ENCODE results near the gene RBMS3. TPM values are rescaled to one million over a fixed set of nuclear protein-coding genes. Genes with fewer than 3 reads are reported as not detected.

The RBMS3 gene
- total and polyA plus RNA-seq, 2 experiments from 2014 or later: 3.2 to 7.4 TPM

DNA sequence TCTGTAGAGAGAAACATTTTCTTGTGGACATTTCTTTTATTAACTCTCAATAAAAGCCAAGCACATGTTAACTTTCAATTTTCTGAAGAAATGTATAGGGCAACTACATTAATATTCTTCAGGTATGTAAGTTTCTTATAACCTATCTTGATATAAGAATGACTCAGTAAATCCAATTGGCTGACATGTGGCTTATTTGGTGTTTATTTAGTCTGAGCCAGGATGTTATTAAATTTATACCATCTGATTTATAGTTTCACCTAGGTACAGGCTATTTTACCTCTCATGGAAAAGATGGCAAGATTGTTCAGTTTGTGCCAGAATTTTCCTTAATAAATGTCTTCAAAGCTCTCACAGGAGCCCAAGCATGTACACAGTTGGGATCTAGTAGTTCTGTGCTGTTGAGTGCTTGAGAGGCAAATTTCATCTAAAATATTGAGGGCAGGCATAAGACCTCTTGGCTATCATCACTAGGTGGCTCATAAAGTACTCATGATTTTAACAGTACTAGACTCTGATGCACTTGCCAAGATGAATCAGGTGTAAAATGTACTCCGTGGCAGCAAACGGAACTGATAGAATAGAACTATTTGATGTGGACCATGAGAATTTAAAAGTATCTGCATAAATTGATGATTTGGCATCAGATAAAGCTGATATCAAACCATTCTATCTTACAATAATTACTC, 631.9 kb downstream of the RBMS3 start:
- Mint-ChIP-seq H3K4me1 (no peaks in the 10 kb centered on the region), H3K4me3 (no peak overlapping the region), H3K9me3 (no peaks in the 10 kb centered on the region), H3K27me3 (ENCODE audit: insufficient read depth, low read depth, poor library complexity) (no peaks in the 10 kb centered on the region), H3K27ac (no peak overlapping the region), H3K36me3 (ENCODE audit: low read depth) (no peaks in the 10 kb centered on the region)
- Histone ChIP-seq H3K27ac (ENCODE audit: low read depth) (no peak overlapping the region), H4K20me1 (replicated peaks; ENCODE audit: insufficient read depth) (no peaks in the 10 kb centered on the region), H3K4me3 (no peak overlapping the region), H3K4me1 (ENCODE audit: insufficient read depth) (no peaks in the 10 kb centered on the region), H2AFZ (no peak overlapping the region), H3K9me2 (ENCODE audit: insufficient read depth) (no peaks in the 10 kb centered on the region), H3K27me3 (ENCODE audit: insufficient read depth) (no peaks in the 10 kb centered on the region), H3F3A (replicated peaks; ENCODE audit: low read depth) (no peaks in the 10 kb centered on the region), H3K4me2 (no peak overlapping the region), H3K79me2 (replicated peaks; ENCODE audit: insufficient read depth) (no peaks in the 10 kb centered on the region), H3K36me3 (ENCODE audit: insufficient read depth) (no peaks in the 10 kb centered on the region)
- ATAC-seq (no peak), DNase-seq (ENCODE audit: low spot score) (no peak)
- TF ChIP-seq EZH2phosphoT487 (IDR thresholded peaks at IDR 0.05; ENCODE audit: unreplicated experiment) (no peak), ZNF331 (CRISPR knock-in tag; IDR thresholded peaks at IDR 0.05; ENCODE audit: low read depth) (no peak), JUNB (IDR thresholded peaks at IDR 0.05; ENCODE audit: unreplicated experiment) (no peak)

DNA sequence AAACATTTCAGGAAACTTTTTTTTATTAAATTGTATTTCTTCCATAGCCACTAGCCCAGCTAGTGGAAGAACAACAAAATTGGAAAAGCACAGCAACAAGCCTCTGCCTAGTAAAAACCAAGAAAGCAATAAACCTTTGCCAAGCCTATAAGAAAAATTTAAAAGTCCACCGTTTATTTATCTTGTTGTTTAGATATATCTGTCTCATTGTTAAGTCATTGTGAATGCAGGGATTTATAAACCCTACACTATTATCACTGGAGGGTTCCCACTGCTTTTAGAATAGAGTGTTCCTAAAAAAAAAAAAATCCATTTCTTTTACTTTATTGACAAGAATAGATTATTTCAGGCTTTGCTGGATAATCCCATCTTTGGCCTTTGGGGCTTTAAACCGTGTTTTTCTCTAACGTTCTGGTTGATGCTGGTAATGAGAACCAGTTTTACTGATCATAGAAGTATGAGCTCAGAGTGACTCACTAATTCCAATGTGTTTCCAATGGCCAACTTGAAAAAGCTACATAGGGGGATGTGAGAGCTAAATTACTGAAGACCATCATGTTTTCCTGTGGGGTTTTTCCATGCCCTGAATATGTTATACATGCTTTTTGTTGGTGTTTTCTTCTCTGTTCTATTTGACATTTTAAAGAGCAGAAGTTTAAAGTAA, 634.1 kb downstream of the RBMS3 start:
- Mint-ChIP-seq H3K4me1 (peaks cover 3% of the 10 kb centered on the region; the same call in 2 of the 3 replicates), H3K27ac (no peak overlapping the region), H3K9me3 (no peaks in the 10 kb centered on the region), H3K36me3 (ENCODE audit: low read depth) (no peaks in the 10 kb centered on the region), H3K4me3 (no peak overlapping the region), H3K27me3 (ENCODE audit: insufficient read depth, low read depth, poor library complexity) (no peaks in the 10 kb centered on the region)
- H3K79me2 ChIP-seq (replicated peaks; ENCODE audit: insufficient read depth): no peaks in the 10 kb centered on the region
- H2AFZ ChIP-seq: no peak overlapping the region
- no peaks in the 10 kb centered on the region for H3K27me3 ChIP-seq (ENCODE audit: insufficient read depth)
- H3K36me3 ChIP-seq (ENCODE audit: insufficient read depth): no peaks in the 10 kb centered on the region
- no peak overlapping the region for H3K4me3 ChIP-seq
- H3K27ac ChIP-seq (ENCODE audit: low read depth): no peak overlapping the region
- H3K9me2 ChIP-seq (ENCODE audit: insufficient read depth): no peaks in the 10 kb centered on the region
- H3K4me2 ChIP-seq: no peak overlapping the region
- no peaks in the 10 kb centered on the region for H4K20me1 ChIP-seq (replicated peaks; ENCODE audit: insufficient read depth)
- ATAC-seq (no peak), DNase-seq (ENCODE audit: low spot score) (no peak)
- no peaks in the 10 kb centered on the region for H3F3A ChIP-seq (replicated peaks; ENCODE audit: low read depth)
- no peaks in the 10 kb centered on the region for H3K4me1 ChIP-seq (ENCODE audit: insufficient read depth)
- TF ChIP-seq, protein P1, sequence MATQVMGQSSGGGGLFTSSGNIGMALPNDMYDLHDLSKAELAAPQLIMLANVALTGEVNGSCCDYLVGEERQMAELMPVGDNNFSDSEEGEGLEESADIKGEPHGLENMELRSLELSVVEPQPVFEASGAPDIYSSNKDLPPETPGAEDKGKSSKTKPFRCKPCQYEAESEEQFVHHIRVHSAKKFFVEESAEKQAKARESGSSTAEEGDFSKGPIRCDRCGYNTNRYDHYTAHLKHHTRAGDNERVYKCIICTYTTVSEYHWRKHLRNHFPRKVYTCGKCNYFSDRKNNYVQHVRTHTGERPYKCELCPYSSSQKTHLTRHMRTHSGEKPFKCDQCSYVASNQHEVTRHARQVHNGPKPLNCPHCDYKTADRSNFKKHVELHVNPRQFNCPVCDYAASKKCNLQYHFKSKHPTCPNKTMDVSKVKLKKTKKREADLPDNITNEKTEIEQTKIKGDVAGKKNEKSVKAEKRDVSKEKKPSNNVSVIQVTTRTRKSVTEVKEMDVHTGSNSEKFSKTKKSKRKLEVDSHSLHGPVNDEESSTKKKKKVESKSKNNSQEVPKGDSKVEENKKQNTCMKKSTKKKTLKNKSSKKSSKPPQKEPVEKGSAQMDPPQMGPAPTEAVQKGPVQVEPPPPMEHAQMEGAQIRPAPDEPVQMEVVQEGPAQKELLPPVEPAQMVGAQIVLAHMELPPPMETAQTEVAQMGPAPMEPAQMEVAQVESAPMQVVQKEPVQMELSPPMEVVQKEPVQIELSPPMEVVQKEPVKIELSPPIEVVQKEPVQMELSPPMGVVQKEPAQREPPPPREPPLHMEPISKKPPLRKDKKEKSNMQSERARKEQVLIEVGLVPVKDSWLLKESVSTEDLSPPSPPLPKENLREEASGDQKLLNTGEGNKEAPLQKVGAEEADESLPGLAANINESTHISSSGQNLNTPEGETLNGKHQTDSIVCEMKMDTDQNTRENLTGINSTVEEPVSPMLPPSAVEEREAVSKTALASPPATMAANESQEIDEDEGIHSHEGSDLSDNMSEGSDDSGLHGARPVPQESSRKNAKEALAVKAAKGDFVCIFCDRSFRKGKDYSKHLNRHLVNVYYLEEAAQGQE (IDR thresholded peaks at IDR 0.05; ENCODE audit: unreplicated experiment): no peak
- TF ChIP-seq STAT1 (IDR thresholded peaks at IDR 0.05; ENCODE audit: unreplicated experiment) (no peak), EZH2phosphoT487 (IDR thresholded peaks at IDR 0.05; ENCODE audit: unreplicated experiment) (no peak), ZNF114 (CRISPR knock-in tag; IDR thresholded peaks at IDR 0.05) (no peak), POLR2AphosphoS5 (IDR thresholded peaks at IDR 0.05; ENCODE audit: low read depth) (no peak), JUNB (IDR thresholded peaks at IDR 0.05; ENCODE audit: unreplicated experiment) (no peak), EZH2 (IDR thresholded peaks at IDR 0.05; ENCODE audit: low read depth, unreplicated experiment) (no peak)
- TF ChIP-seq, protein P2, sequence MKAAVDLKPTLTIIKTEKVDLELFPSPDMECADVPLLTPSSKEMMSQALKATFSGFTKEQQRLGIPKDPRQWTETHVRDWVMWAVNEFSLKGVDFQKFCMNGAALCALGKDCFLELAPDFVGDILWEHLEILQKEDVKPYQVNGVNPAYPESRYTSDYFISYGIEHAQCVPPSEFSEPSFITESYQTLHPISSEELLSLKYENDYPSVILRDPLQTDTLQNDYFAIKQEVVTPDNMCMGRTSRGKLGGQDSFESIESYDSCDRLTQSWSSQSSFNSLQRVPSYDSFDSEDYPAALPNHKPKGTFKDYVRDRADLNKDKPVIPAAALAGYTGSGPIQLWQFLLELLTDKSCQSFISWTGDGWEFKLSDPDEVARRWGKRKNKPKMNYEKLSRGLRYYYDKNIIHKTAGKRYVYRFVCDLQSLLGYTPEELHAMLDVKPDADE (IDR thresholded peaks at IDR 0.05): no peak
- TF ChIP-seq, protein P3, sequence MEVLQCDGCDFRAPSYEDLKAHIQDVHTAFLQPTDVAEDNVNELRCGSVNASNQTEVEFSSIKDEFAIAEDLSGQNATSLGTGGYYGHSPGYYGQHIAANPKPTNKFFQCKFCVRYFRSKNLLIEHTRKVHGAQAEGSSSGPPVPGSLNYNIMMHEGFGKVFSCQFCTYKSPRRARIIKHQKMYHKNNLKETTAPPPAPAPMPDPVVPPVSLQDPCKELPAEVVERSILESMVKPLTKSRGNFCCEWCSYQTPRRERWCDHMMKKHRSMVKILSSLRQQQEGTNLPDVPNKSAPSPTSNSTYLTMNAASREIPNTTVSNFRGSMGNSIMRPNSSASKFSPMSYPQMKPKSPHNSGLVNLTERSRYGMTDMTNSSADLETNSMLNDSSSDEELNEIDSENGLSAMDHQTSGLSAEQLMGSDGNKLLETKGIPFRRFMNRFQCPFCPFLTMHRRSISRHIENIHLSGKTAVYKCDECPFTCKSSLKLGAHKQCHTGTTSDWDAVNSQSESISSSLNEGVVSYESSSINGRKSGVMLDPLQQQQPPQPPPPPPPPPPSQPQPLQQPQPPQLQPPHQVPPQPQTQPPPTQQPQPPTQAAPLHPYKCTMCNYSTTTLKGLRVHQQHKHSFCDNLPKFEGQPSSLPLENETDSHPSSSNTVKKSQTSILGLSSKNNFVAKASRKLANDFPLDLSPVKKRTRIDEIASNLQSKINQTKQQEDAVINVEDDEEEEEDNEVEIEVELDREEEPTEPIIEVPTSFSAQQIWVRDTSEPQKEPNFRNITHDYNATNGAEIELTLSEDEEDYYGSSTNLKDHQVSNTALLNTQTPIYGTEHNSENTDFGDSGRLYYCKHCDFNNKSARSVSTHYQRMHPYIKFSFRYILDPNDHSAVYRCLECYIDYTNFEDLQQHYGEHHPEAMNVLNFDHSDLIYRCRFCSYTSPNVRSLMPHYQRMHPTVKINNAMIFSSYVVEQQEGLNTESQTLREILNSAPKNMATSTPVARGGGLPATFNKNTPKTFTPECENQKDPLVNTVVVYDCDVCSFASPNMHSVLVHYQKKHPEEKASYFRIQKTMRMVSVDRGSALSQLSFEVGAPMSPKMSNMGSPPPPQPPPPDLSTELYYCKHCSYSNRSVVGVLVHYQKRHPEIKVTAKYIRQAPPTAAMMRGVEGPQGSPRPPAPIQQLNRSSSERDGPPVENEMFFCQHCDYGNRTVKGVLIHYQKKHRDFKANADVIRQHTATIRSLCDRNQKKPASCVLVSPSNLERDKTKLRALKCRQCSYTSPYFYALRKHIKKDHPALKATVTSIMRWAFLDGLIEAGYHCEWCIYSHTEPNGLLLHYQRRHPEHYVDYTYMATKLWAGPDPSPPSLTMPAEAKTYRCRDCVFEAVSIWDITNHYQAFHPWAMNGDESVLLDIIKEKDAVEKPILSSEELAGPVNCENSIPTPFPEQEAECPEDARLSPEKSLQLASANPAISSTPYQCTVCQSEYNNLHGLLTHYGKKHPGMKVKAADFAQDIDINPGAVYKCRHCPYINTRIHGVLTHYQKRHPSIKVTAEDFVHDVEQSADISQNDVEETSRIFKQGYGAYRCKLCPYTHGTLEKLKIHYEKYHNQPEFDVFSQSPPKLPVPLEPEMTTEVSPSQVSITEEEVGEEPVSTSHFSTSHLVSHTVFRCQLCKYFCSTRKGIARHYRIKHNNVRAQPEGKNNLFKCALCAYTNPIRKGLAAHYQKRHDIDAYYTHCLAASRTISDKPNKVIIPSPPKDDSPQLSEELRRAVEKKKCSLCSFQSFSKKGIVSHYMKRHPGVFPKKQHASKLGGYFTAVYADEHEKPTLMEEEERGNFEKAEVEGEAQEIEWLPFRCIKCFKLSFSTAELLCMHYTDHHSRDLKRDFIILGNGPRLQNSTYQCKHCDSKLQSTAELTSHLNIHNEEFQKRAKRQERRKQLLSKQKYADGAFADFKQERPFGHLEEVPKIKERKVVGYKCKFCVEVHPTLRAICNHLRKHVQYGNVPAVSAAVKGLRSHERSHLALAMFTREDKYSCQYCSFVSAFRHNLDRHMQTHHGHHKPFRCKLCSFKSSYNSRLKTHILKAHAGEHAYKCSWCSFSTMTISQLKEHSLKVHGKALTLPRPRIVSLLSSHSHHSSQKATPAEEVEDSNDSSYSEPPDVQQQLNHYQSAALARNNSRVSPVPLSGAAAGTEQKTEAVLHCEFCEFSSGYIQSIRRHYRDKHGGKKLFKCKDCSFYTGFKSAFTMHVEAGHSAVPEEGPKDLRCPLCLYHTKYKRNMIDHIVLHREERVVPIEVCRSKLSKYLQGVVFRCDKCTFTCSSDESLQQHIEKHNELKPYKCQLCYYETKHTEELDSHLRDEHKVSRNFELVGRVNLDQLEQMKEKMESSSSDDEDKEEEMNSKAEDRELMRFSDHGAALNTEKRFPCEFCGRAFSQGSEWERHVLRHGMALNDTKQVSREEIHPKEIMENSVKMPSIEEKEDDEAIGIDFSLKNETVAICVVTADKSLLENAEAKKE (CRISPR knock-in tag; IDR thresholded peaks at IDR 0.05): no peak
